NCI-H146 treated with DMSO at 0.1 percent for 48 hours (cell line): Measurements from ENCODE around the gene BTAF1.

Experiments used
- DNase-seq: peaks from one replicate; lab custom pipeline; 2025; ENCODE audit not compliant: unreplicated experiment; lab: John Stamatoyannopoulos, UW

Gene BTAF1

GRCh38 chr10:92045641-92046106 is 122.1 kb downstream of the BTAF1 start:
- no peak for DNase-seq

DNA sequence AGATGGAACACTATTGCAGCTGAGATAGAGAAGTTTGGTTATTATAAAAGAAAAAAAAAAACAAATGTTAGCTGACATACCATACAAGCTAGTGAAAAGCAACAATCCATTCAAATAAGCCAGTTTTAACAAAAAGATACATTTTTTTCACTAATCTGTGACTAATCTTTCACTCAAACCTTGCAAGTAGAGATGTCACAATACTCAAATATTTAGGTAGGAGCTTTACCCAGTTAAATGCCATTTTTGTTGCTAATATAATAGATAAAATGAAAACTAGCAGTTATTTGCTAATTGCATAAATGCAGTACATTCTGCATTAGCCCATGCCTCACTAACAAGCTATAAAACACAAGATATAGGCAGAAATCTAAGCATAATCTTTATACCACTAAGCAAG is 123.6 kb downstream of the BTAF1 start:
- no peak for DNase-seq

GRCh38 chr10:92052088-92052487 is 128.5 kb downstream of the BTAF1 start:
- no peak for DNase-seq

- no peak for DNase-seq
These were observed 129.2 kb downstream of the BTAF1 start for GRCh38 chr10:92052741-92053140.

DNA sequence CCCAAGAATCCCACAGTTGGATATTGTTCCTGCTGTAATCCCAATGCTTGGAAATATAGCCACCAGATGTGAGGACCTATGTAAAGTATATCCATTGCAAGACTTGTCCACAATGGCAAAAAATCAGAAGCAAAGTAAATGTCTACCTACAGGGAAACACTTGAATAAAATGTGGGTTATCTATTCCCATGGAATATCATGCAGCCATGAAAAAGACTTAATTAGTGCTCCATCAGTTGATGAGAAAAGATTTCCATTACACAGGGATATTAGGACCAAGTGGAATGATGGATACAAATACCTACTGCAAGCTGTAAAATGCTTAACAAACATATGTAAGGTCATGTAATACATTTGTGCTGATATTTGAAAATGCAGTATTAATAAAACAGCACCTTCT is 131.2 kb downstream of the BTAF1 start:
- no peak for DNase-seq

GRCh38 chr10:92062273-92062672 is 138.7 kb downstream of the BTAF1 start:
- DNase-seq: no peak

DNA sequence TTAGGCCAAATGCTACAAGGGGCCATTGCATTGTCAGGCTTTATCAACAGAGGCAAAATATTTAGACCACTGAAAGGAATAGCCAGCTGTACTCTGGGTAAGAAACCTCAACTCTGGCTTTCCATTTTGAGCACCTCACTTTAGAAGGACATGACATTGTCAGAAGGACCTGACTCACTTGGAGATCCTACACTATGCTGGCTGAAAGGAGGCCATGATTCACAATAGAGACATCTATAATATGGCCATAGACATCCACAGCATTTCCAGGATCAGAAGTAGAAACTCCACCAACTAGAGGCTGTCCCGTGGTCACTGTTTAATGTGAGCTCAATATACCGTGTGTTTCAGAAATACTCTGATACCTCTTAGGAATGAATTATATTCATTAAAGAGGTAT is 140.9 kb downstream of the BTAF1 start:
- no peak for DNase-seq

GRCh38 chr10:92066386-92066785 is 142.8 kb downstream of the BTAF1 start:
- no peak for DNase-seq

GRCh38 chr10:92068900-92069299 is 145.3 kb downstream of the BTAF1 start:
- DNase-seq: no peak

DNA sequence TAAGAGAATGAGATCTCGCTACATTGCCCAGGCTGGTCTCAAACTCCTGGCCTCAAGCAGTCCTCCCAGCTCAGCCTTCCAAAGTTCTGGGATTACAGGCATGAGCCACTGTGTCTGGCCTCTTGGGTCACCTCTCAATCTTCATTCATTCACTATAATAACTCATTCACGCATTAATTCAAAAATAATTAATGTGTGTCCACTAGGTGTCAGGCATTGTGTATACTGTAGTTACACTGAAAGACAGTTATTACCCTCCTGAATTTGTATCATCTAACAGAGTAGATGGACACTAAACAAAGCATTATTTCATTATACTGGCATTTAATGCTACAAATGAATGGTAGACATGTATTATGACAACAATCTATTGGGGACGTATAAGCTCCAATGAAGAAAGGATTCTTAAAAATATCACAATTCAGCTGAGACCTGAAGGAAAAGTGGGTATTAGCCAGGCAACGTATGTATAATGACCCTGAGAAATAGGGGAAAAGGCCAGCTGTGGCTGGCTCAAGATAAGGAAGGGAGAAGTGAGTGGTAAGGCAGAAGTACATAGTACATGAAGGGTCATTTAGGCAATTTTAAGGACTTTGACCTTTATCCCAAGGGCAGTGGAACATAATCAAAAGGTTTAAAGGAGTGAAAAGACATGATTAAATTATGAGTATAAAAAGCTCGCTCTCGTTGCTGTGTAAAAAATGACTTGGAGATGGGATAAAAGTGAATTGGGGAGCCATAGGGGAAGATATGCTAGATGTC is 150.7 kb downstream of the BTAF1 start:
- no peak for DNase-seq

- DNase-seq: no peak
These were observed 152.3 kb downstream of the BTAF1 start for GRCh38 chr10:92075829-92076228.

DNA sequence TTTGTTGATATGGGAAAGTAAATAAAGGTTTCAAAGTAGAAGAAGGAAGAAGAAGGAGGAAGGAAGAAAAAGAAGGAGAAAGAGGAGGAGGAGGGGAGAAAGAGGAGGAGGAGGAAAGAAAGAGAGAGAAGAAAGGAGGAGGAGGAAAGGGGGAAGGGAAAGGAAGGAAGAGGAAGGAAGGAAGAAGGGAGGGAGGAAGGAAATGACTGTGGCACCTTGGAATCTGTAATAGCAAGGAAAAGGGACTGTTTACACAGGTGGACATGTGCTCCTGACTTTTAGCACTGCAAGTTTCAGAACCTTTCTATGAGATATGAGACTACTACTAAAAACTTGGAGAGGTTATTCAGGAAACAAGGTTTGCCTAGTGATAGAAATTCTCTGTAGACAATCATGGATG is 153.2 kb downstream of the BTAF1 start:
- no peak for DNase-seq

DNA sequence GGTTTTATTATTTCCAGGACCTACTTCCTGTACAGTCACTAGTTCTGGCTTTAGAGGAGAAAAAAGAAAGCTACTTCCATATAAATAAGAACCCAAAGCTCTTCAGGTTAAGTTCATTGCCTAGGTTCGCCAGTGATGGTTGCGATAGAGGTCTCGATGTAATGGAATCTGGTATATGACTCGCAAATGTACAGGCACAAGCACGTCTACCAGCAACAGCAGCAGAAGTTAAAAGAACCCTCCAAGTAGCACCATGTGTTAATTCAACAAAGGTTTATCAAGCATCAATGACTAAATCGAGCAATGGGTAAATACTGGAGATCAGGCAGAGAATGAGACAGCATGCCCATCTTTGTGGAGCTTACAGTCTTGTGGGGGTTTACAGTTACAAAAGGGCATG is 155.4 kb downstream of the BTAF1 start:
- DNase-seq: no peak
